Pancreas (tissue), 10 donors: Measurements from ENCODE around the gene MUC5B. TPM values are rescaled to one million over a fixed set of nuclear protein-coding genes. Genes with fewer than 3 reads are reported as not detected.

ENCODE experiments used
- ATAC-seq, 4 donors: fragments of 200-7000 bp; cut with Tn5 transposase; one replicate each; pipeline versions ENCODE4 v1.8.0 to v1.9.1; 2020; ENCODE audit warnings: mild to moderate bottlenecking in 4 of 4, moderate library complexity in 4 of 4
- DNase-seq, 6 donors: peaks; one replicate each; pipeline ENCODE4 v3.0.0-alpha.2; 2020
- FAIRE-seq: peaks from 2 replicates; lab custom pipeline; 2012; peaks lifted over from hg19 to GRCh38; lab: Jason Lieb, UNC
- H3K27ac ChIP-seq, 4 donors: fragments of 200-600 bp; sonication (generic); 1 replicate in 3 of 4; 2 replicates in 1 of 4; pipeline versions ENCODE4 v1.5.0 to v1.8.0; 2020
- H3K27me3 ChIP-seq, 4 donors: fragments of 200-600 bp; one replicate each; pipeline ENCODE4 v1.8.0; 2021
- H3K36me3 ChIP-seq, 3 donors: fragments of 200-600 bp; sonication (generic) in 1 of 3; one replicate each; pipeline versions ENCODE4 v1.5.0 to v1.8.0; 2020 to 2021
- H3K4me1 ChIP-seq, 3 donors: fragments of 200-600 bp; one replicate each; pipeline ENCODE4 v1.8.0; 2021
- H3K4me3 ChIP-seq, 4 donors: fragments of 200-600 bp; sonication (generic) in 2 of 4; one replicate each; pipeline versions ENCODE4 v1.5.0 to v1.8.0; 2020 to 2021
- H3K9me3 ChIP-seq, 4 donors: fragments of 200-600 bp; one replicate each; pipeline ENCODE4 v1.8.0; 2021
- CTCF ChIP-seq, 4 donors: fragments of 200-600 bp; sonication (generic) in 3 of 4; IDR thresholded peaks; one replicate each; pipeline versions ENCODE4 v1.5.0 to v1.8.0; 2021; ENCODE audit warnings: antibody characterized with exemption in 4 of 4
- WGBS, 2 donors: extraction: QIAGEN DNeasy Blood & Tissue Kit; methylation state at CpG; one replicate each; pipeline ENCODE4 v1.1.7; 2013; 5-methylcytosine and 5-hydroxymethylcytosine counted together
- intact Hi-C, 3 donors: fragments of 100-400 bp; cut with DNase I; formaldehyde crosslinking; loops; one replicate each; pipeline versions ENCODE4 v1.11.1 to v1.14.2; 2022
- polyA plus RNA-seq, 2 donors: library from polyadenylated mRNA; stranded (reverse); fragments of 200-250 nt; gene quantifications; one replicate each; pipeline ENCODE4 v1.2.3, GENCODE V29; 2013
- total RNA-seq, 6 donors: library from RNA; stranded (reverse); fragmentation: NEBNext Ultra II Directional in 4 of 6; extraction: Animal tissue kit (Norgen Biotek cat#: 25700) in 4 of 6; gene quantifications; one replicate each; pipeline versions ENCODE4 v1.2.1 to v1.2.4, GENCODE V29; 2021 to 2023
- donor health status: healthy with polysubstance abuse.
- donor health status: DM: no; HTN: no; CAD: no; lungs with moderate emphysema.
- donor health status: DM: no; HTN: no; CAD: no.
- donor health status: control.
- donor health status: control.
- donor health status: Bipolar disorder and iron deficiency.
- donor health status: DM: yes; HTN: yes; CAD: no.
- donor health status: DM: no; HTN: no; CAD: no.
- donor health status: DM: no; HTN: no; CAD: no.
- donor health status: DM: yes; HTN: yes; CAD: no.

MUC5B gene
- total and polyA plus RNA-seq, 8 donors, result 5.1 to 65.4 (median 15.1) TPM

GRCh38 chr11:1223346-1224110 lies 662 bp downstream of the MUC5B start:
- Histone ChIP-seq H3K27me3 (no peaks in the 10 kb centered on the region), H3K4me1 (no peaks in the 10 kb centered on the region), H3K27ac (no peak overlapping the region), H3K9me3 (no peaks in the 10 kb centered on the region), H3K4me3 (no peak overlapping the region), H3K36me3 (no peaks in the 10 kb centered on the region)
- WGBS, 2 donors, result 40 to 47% methylated on average over 19 to 22 of the region's 22 CpGs
- intact Hi-C loops, result no loop called here
- FAIRE-seq (no peak), ATAC-seq (peak in 1 of 4 donors; percentile 6), DNase-seq (peak in 3 of 6 donors; percentile 25 to 70 (median 52))
- TF ChIP-seq CTCF (IDR thresholded peaks at IDR 0.05), result no peak

- WGBS, 2 donors, result 34 to 46% methylated on average over 7 of the region's 7 CpGs
- DNase-seq (peak in 3 of 6 donors; percentile 25 to 65 (median 49)), ATAC-seq (no peak), FAIRE-seq (no peak)
- intact Hi-C loops, result no loop called here
- H3K27ac ChIP-seq, result no peak overlapping the region
- H3K4me1 ChIP-seq, result no peaks in the 10 kb centered on the region
- no peaks in the 10 kb centered on the region for H3K36me3 ChIP-seq
- no peaks in the 10 kb centered on the region for H3K27me3 ChIP-seq
- H3K4me3 ChIP-seq, result no peak overlapping the region
- no peaks in the 10 kb centered on the region for H3K9me3 ChIP-seq
- TF ChIP-seq CTCF (IDR thresholded peaks at IDR 0.05), result no peak
Observed at GRCh38 chr11:1224111-1224490, 1.2 kb downstream of the MUC5B start.

- FAIRE-seq, result no peak
- Histone ChIP-seq H3K9me3 (no peaks in the 10 kb centered on the region), H3K27me3 (no peaks in the 10 kb centered on the region), H3K36me3 (no peaks in the 10 kb centered on the region), H3K4me1 (no peaks in the 10 kb centered on the region), H3K4me3 (no peak overlapping the region), H3K27ac (no peak overlapping the region)
- ATAC-seq, result no peak
- TF ChIP-seq CTCF (IDR thresholded peaks at IDR 0.05), result no peak
- WGBS, 2 donors, result 55 to 66% methylated on average over 23 to 27 of the region's 27 CpGs
- intact Hi-C loops, result no loop called here
- DNase-seq, result peak in 2 of 6 donors; percentile 54 to 68
Observed at GRCh38 chr11:1224491-1225385, 1.9 kb downstream of the MUC5B start.

- ATAC-seq, result no peak
- H3K27ac ChIP-seq, result no peak overlapping the region
Observed at GRCh38 chr11:1225386-1226225, 2.7 kb downstream of the MUC5B start.

More at GRCh38 chr11:1225386-1226225, 2.7 kb downstream of the MUC5B start:
- TF ChIP-seq CTCF (IDR thresholded peaks at IDR 0.05), result no peak
- 69 to 79% methylated on average over 29 of the region's 29 CpGs for WGBS, 2 donors
- DNase-seq, result peak in 3 of 6 donors; percentile 26 to 65 (median 51)
- no peak for FAIRE-seq
- Histone ChIP-seq H3K9me3 (no peaks in the 10 kb centered on the region), H3K27me3 (no peaks in the 10 kb centered on the region), H3K4me3 (no peak overlapping the region), H3K36me3 (no peaks in the 10 kb centered on the region), H3K4me1 (no peaks in the 10 kb centered on the region)
- intact Hi-C loops, result no loop called here
